Uterus (tissue), 2 donors: ENCODE measurements around the gene ARHGEF17.

Experiments
- CTCF ChIP-seq, 4 experiments: fragments of 200-600 bp in 2 of 4; fragments of 450-650 bp in 2 of 4; sonication (generic) in 2 of 4; IDR thresholded peaks; one replicate each; pipeline ENCODE4 v1.5.1; 2016 to 2019; ENCODE audit warnings: antibody characterized with exemption in 4 of 4, mild to moderate bottlenecking in 2 of 4, moderate library complexity in 1 of 4
- POLR2A ChIP-seq, 2 donors: fragments of 450-650 bp; IDR thresholded peaks; one replicate each; pipeline ENCODE4 v1.6.1; 2016; ENCODE audit warnings: antibody characterized with exemption in 2 of 2, mild to moderate bottlenecking in 1 of 2, moderate library complexity in 1 of 2

GRCh38 chr11:73396251-73396930 is 88.3 kb downstream of the ARHGEF17 start:
- TF ChIP-seq CTCF (IDR thresholded peaks at IDR 0.05): no peak
- TF ChIP-seq POLR2A (IDR thresholded peaks at IDR 0.05): no peak
